ENCODE data around the gene SSNA1.

DNA sequence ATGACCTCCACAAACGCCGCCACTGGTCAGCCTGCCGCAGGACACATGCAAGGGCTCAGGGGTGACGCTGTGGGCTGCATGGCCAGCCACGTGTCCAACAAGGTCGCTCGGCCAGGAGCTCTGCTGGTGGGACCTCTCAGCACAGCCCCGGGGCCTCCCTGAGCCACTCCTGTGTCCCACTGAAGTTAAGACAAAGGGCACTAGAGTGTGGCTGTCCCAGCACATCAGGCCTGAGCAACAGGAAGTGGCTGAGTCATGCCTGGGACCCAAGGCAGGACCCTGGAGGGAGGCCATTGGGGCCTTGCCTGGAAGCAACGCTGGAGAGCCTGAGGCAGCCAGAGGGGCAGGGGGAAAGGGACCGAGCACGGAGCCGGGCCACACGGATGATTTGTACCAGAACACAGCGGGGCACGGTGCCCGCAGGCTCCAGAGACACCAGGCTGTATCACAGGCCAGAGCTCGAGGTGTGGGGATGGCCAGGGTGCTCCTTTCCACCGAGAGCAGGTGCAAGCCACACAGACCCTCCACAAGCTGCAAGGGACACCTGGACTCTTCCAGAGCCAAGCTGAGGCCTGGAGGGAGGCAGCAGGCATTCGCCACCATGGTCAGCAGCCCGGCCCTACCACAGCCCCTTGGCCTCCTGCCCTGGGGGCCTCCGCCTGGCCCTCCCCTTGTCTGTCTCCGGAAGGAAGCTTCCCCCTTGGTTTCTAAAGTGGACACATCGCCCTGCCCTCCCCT, 10.1 kb upstream of the SSNA1 start:
- TF ChIP-seq, protein P1, sequence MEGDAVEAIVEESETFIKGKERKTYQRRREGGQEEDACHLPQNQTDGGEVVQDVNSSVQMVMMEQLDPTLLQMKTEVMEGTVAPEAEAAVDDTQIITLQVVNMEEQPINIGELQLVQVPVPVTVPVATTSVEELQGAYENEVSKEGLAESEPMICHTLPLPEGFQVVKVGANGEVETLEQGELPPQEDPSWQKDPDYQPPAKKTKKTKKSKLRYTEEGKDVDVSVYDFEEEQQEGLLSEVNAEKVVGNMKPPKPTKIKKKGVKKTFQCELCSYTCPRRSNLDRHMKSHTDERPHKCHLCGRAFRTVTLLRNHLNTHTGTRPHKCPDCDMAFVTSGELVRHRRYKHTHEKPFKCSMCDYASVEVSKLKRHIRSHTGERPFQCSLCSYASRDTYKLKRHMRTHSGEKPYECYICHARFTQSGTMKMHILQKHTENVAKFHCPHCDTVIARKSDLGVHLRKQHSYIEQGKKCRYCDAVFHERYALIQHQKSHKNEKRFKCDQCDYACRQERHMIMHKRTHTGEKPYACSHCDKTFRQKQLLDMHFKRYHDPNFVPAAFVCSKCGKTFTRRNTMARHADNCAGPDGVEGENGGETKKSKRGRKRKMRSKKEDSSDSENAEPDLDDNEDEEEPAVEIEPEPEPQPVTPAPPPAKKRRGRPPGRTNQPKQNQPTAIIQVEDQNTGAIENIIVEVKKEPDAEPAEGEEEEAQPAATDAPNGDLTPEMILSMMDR (conservative IDR thresholded peaks at IDR 0.05 in 1 of 2, IDR thresholded peaks at IDR 0.05 in 1 of 2; ENCODE audit: low read depth in 1 of 2, low read length in 2 of 2): no peak
- TF ChIP-seq EZH2 (IDR thresholded peaks at IDR 0.05; ENCODE audit: low read length, missing control alignments): no peak

All from fibroblast of lung (primary cell).